D721Med (cell line): ENCODE data around the gene CFAP300.

Experiments
- DNase-seq: peaks from one replicate; pipeline ENCODE4 v3.0.0; 2011; ENCODE audit warnings: low spot score; ENCODE audit not compliant: insufficient read length
- FAIRE-seq: peaks from 2 replicates; lab custom pipeline; 2011; peaks lifted over from hg19 to GRCh38; lab: Jason Lieb, UNC
- CTCF ChIP-seq: IDR thresholded peaks from 2 replicates; pipeline ENCODE4 v1.5.1; 2012; ENCODE audit warnings: mild to moderate bottlenecking, control low read depth; ENCODE audit not compliant: insufficient read depth; ENCODE audit errors: missing control alignments

CFAP300 gene

GRCh38 chr11:102071497-102072472, 24.5 kb downstream of the CFAP300 start:
- FAIRE-seq (no peak), DNase-seq (no peak)
- no peak for TF ChIP-seq CTCF

DNA sequence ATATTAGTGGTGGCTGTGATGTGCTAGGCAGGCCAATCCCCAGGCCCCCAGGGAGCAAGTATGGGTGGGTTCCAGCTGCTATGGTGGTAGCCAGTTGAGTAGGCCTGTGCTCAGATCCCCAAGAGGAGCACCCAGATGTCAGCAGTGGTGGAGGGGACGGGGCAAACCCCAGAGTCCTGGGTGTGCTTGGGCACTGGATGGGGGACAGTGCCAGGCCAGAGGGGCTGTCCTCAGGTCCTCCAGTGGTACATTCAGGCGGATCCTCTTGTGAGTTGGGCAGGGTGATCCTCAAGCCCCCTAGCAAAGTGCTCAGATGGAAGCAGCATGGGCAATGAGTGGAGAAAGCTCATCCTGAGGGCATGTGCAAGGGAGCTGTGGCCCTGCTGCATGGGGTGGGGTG, 26.0 kb downstream of the CFAP300 start:
- FAIRE-seq (no peak), DNase-seq (no peak)
- TF ChIP-seq CTCF: no peak

DNA sequence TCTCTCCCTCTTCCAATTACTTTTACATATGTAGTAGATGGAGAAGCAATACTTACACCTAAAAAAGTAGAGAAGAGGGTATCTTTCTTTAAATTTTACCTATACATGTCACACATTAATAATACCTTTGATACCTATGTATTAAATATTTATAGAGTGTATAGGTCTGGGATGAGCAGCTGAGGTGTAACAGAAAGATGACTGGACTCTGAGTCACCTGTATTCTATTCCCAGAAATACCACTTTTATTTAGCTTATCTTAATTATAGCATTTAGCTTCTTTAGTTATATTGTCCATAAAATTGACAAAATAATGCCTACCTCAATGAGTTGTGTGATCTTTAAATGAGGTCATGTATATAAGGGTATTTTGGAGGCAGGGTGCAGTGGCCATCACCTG, 32.4 kb downstream of the CFAP300 start:
- FAIRE-seq: no peak
- no peak for DNase-seq
- no peak for TF ChIP-seq CTCF

DNA sequence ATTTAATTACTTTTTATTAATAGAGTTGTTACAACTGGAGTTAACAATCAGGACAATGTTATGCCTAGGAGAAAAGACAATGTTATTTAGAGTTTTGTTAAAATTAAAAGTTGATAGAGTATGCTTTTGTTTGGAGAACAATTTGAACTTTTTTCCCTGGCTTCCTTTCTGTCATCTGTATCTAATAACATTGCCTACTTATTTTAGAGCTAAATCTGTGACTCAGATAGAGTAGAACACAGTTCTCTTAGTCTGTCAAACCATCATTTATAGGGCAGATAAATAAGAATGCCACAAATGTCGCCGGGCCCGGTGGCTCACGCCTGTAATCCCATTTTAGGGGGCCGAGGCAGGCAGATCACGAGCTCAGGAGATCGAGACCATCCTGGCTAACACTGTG, 34.1 kb downstream of the CFAP300 start:
- no peak for TF ChIP-seq CTCF
- no peak for FAIRE-seq

GRCh38 chr11:102085864-102086551, 38.8 kb downstream of the CFAP300 start:
- no peak for TF ChIP-seq CTCF
- DNase-seq (no peak), FAIRE-seq (no peak)

More for the DNA sequence above, 34.1 kb downstream of the CFAP300 start:
- DNase-seq: no peak

- FAIRE-seq (no peak), DNase-seq (no peak)
- TF ChIP-seq CTCF: no peak
These were observed 49.9 kb downstream of the CFAP300 start for GRCh38 chr11:102097186-102097585.
